T-helper 2 cell (primary cell): ENCODE measurements around the gene ACAT1.
"Not testable (repeated sequence)": the region's sequence is repeated elsewhere in the genome, so short reads cannot be mapped to it uniquely, and the experiment has no call there.

Experiments
- DNase-seq, 5 experiments: peaks; one replicate each; pipeline versions ENCODE4 v3.0.0 to v3.0.0-alpha.2; 2012 to 2022
- total RNA-seq, 2 donors: gene quantifications; one replicate each; lab custom pipeline; 2026; lab: John Stamatoyannopoulos, UW

Gene ACAT1
- total RNA-seq = 16.5 to 20.3 reads per million in 2 donors

GRCh38 chr11:108121274-108122155, at the start of gene ACAT1:
Gene ACAT1, plus strand, starts transcription at chr11:108121567. Its CDS starts 40 bp downstream, at chr11:108121607.
- peak; percentile 90 to 96 (median 95) for DNase-seq

DNA sequence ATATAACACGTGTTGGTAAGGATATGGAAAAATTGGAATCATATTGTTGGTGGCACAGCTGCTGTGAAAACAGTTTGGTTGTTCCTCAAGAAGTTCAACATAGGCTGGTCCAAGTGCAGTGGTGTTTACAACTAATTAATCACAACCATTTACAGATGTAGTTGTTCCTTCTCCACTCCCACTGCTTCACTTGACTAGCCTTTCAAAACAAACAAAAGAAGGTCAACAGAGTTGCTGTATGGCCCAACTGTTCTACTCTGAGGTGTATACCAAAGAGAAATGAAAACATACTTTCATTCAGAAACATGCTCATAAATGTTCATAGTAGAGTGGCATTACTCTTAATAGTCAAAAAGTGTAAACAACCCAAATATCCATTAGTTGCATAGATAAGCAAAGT, 36.6 kb upstream of the ACAT1 start:
- DNase-seq = no peak

GRCh38 chr11:108085672-108086071, 35.7 kb upstream of the ACAT1 start:
- DNase-seq = no peak

DNA sequence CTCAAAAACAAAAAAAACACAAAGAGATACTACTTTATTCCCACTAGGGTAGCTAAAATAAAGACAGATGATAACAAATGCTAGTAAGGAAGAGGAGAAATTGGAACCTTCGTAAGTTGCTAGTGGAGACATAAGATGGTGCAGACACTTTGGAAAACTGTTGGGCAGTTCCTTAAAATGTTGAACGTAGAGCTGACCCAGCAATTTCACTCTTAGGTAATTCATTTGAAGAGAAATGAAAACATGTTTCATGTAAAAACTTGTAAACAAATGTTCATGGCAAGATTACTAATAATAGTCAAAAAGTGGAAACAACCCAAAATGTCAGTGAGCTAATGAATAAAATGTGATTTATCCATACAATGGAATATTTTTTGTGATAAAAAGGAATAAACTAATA, 29.2 kb upstream of the ACAT1 start:
- DNase-seq = no peak

DNA sequence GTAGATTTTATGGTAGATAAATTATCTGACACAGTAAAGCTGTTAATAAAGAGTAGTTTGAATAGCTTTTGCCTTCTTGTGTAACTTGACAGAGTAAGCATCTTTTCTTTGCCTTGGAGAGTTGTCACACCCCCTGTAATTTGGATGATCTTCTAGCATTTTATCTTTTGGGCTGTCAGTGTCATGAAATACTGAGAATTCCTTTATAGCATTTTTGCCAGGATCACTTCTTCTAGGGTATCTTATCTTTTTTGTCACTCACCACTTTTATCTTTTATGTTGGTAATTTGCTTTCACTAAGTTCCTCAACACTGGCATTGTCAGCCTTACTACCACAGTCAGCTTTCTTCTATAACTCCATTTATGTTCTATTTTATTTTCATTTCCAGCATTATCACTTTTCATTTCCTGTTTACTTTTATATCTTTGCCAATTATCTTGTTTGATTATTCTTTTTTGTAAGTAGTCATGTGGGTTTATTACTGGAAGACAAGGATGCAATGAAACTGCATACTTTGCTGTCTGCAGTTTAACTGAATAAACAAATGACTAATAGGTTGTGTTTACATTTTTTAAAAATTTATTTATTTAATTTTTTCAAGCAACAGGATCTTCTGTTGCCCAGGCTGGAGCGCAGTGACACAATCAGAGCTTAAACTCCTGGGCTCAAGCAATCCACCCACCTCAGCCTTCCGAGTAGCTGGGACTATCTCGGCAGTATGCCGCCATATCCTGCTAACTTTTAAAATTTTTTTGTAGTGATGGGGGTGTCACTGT, 28.1 kb upstream of the ACAT1 start:
- DNase-seq = no peak

GRCh38 chr11:108097179-108097578, 24.2 kb upstream of the ACAT1 start:
- DNase-seq = no peak

GRCh38 chr11:108101090-108101775, 20.1 kb upstream of the ACAT1 start:
- no peak for DNase-seq

- DNase-seq = no peak
Observed at GRCh38 chr11:108111126-108111525, 10.2 kb upstream of the ACAT1 start.

GRCh38 chr11:108112057-108112456, 9.3 kb upstream of the ACAT1 start:
- no peak for DNase-seq

- no peak for DNase-seq
Observed at GRCh38 chr11:108115500-108116140, 5.7 kb upstream of the ACAT1 start.

- DNase-seq = peak in 1 of 5 experiments; percentile 61
Observed at GRCh38 chr11:108117746-108118371, 3.5 kb upstream of the ACAT1 start.

DNA sequence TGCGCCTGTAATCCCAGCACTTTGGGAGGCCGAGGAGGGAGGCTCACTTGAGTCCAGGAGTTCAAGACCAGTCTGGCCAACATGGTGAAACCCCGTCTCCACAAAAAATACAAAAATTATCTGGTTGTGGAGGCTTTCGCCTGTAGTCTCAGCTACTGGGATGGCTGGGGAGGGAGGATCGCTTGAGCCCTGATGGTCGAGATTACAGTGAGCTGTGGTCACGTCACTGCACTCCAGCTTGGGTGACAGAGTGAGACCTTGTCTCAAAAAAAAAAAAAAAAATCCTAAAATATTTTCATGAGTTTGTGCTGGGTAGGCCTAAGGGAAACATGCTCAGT, 462 bp upstream of the ACAT1 start:
- DNase-seq = not testable (repeated sequence)

DNA sequence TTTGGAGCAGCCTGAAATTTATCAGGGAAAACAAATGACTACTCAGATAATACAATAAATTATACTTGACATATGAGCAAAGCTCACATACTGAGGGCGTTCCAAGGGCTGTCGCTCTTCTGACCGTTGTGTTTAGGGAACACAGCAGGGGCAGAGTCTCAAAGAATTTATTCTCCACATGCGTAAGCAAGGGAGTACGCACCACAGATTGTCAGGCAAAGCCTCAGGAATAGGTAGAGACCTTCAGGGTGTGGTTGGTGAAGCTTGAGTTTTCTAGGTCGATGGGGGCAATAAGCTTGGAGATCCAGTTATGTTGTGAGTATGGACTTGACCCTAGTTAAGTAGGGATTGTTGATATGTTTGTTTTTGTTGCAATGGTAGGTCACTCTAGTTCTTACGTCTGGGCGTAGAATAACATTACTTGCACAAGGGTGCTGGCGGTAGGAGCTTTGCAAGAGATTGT, 830 bp downstream of the ACAT1 start:
- no peak for DNase-seq

DNA sequence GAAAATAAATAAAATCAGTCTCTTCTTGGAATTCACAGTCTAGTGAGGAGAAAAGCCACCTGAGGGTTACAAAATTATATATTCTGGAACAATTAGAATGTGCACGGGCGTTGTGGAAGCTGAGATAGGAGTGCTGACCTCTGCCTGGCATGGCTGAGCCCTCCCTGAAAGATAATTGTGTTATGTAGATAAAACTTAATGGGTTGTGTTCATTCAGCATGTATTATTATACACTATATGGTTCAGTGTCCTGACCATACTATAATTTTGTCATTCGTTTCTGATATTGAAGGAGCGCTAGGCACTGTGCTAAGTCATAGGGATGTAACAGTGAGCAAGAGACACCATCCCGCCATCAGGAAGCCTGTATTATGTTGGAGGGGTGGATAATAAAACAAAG, 3.7 kb downstream of the ACAT1 start:
- DNase-seq = no peak

- DNase-seq = no peak
Observed at GRCh38 chr11:108128772-108129171, 7.4 kb downstream of the ACAT1 start.

- no peak for DNase-seq
Observed at GRCh38 chr11:108131993-108132392, 10.6 kb downstream of the ACAT1 start.

- not testable (repeated sequence) for DNase-seq
Observed at GRCh38 chr11:108132993-108133538, 11.7 kb downstream of the ACAT1 start.

- peak in 1 of 5 experiments; percentile 76 for DNase-seq
Observed at GRCh38 chr11:108135845-108136544, 14.6 kb downstream of the ACAT1 start.

- peak in 1 of 5 experiments; percentile 24 for DNase-seq
Observed at GRCh38 chr11:108137212-108137611, 15.8 kb downstream of the ACAT1 start.

DNA sequence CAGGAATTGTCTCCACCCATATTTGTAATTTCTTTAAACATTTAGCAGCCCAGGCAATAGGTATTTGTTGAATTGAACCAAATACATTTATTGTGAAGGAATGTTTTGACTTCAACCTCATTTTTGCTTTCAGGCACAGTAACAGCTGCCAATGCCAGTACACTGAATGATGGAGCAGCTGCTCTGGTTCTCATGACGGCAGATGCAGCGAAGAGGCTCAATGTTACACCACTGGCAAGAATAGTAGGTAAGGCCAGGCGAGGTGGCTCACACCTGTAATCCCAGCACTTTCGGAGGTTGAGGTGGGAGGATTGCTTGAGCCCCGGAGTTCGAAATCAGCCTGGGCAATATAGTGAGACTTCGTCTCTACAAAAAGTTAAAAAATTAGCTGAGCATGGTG, 20.9 kb downstream of the ACAT1 start:
- DNase-seq = no peak

- DNase-seq = no peak
Observed at GRCh38 chr11:108144615-108145014, 23.2 kb downstream of the ACAT1 start.
